Suprapubic skin (tissue), 4 donors: ENCODE data around the gene RAB35. TPM values are rescaled to one million over a fixed set of nuclear protein-coding genes. Genes with fewer than 3 reads are reported as not detected.

Experiments used
- DNase-seq, 2 donors: peaks; one replicate each; pipeline ENCODE4 v3.0.0-alpha.2; 2019; ENCODE audit warnings: low spot score in 2 of 2
- H3K27ac ChIP-seq: fragments of 200-600 bp; sonication (generic); one replicate; pipeline ENCODE4 v1.5.1; 2019
- H3K27me3 ChIP-seq: fragments of 200-600 bp; sonication (generic); one replicate; pipeline ENCODE4 v1.5.1; 2019
- H3K36me3 ChIP-seq: fragments of 200-600 bp; sonication (generic); one replicate; pipeline ENCODE4 v1.5.1; 2019
- H3K4me1 ChIP-seq: fragments of 200-600 bp; sonication (generic); one replicate; pipeline ENCODE4 v1.5.1; 2019
- H3K4me3 ChIP-seq: fragments of 200-600 bp; sonication (generic); one replicate; pipeline ENCODE4 v1.5.1; 2019; ENCODE audit warnings: mild to moderate bottlenecking
- H3K9me3 ChIP-seq: fragments of 200-600 bp; sonication (generic); one replicate; pipeline ENCODE4 v1.5.1; 2019
- EP300 ChIP-seq: sonication (generic); formaldehyde crosslinking; IDR thresholded peaks from one replicate; pipeline ENCODE4 v1.6.1; 2017; ENCODE audit warnings: antibody characterized with exemption
- POLR2A ChIP-seq, 2 donors: fragments of 450-650 bp; IDR thresholded peaks; one replicate each; pipeline ENCODE4 v1.6.1; 2017; ENCODE audit warnings: antibody characterized with exemption in 2 of 2, mild to moderate bottlenecking in 2 of 2, moderate library complexity in 2 of 2
- POLR2AphosphoS5 ChIP-seq, 3 donors: sonication (generic); formaldehyde crosslinking; IDR thresholded peaks; one replicate each; pipeline ENCODE4 v1.6.1; 2017; ENCODE audit warnings: antibody characterized with exemption in 3 of 3
- WGBS: methylation state at CpG from one replicate; pipeline ENCODE4 v1.1.5; 2018; 5-methylcytosine and 5-hydroxymethylcytosine counted together
- total RNA-seq, 4 donors: library from RNA; depleted of rRNA; stranded (reverse); fragments of >200 nt; gene quantifications; one replicate each; pipeline ENCODE4 v1.1.0, GENCODE V29; 2016
- TF ChIP-seq, protein P1 (sequence below), 2 donors: fragments of 200-600 bp in 1 of 2; fragments of 450-650 bp in 1 of 2; sonication (generic) in 1 of 2; IDR thresholded peaks; one replicate each; pipeline ENCODE4 v1.5.1; 2016 to 2019; ENCODE audit warnings: antibody characterized with exemption in 2 of 2, mild to moderate bottlenecking in 1 of 2, moderate library complexity in 1 of 2

Gene RAB35
- total RNA-seq, 4 donors from 2014 or later: 30.0 to 39.6 (median 33.1) TPM

- 100% methylated on average over 7 of the region's 11 CpGs for WGBS
- Histone ChIP-seq H3K4me3 (no peak overlapping the region), H3K4me1 (no peaks in the 10 kb centered on the region), H3K36me3 (peaks cover 95% of the 10 kb centered on the region), H3K27ac (no peak overlapping the region), H3K27me3 (no peaks in the 10 kb centered on the region), H3K9me3 (no peaks in the 10 kb centered on the region)
- DNase-seq: no peak
- TF ChIP-seq EP300 (no peak), POLR2AphosphoS5 (IDR thresholded peaks at IDR 0.05) (no peak), POLR2A (IDR thresholded peaks at IDR 0.05) (no peak)
- TF ChIP-seq, protein P1, sequence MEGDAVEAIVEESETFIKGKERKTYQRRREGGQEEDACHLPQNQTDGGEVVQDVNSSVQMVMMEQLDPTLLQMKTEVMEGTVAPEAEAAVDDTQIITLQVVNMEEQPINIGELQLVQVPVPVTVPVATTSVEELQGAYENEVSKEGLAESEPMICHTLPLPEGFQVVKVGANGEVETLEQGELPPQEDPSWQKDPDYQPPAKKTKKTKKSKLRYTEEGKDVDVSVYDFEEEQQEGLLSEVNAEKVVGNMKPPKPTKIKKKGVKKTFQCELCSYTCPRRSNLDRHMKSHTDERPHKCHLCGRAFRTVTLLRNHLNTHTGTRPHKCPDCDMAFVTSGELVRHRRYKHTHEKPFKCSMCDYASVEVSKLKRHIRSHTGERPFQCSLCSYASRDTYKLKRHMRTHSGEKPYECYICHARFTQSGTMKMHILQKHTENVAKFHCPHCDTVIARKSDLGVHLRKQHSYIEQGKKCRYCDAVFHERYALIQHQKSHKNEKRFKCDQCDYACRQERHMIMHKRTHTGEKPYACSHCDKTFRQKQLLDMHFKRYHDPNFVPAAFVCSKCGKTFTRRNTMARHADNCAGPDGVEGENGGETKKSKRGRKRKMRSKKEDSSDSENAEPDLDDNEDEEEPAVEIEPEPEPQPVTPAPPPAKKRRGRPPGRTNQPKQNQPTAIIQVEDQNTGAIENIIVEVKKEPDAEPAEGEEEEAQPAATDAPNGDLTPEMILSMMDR (IDR thresholded peaks at IDR 0.05): no peak
Observed at GRCh38 chr12:120148011-120148410, 31.5 kb upstream of the RAB35 start.

DNA sequence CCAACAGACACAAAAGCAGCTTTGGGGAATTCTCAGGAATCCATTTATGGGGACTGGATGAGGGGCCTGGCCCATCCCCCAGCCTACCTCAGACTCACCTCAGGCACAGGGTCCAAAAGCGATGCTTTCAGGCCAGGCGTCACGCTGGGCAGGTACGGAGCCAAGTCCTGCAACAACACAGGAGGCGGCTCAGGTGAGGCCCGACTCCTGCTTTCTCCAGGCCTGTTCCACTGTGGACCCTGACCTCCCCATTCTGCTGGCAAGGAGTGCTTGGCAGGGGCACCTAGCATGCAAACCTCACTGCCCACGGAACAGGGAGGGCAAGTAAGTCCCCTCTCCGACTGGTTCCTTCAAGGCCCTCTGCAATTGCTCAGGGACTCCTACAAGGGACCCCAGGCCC lies 28.6 kb upstream of the RAB35 start:
- WGBS: 94% methylated on average over 2 of the region's 8 CpGs
- Histone ChIP-seq H3K27me3 (no peaks in the 10 kb centered on the region), H3K4me1 (no peaks in the 10 kb centered on the region), H3K27ac (no peak overlapping the region), H3K36me3 (peaks cover 98% of the 10 kb centered on the region), H3K4me3 (no peak overlapping the region), H3K9me3 (no peaks in the 10 kb centered on the region)
- DNase-seq: no peak
- TF ChIP-seq, protein P1 (IDR thresholded peaks at IDR 0.05): no peak
- TF ChIP-seq EP300: no peak

- peaks cover 98% of the 10 kb centered on the region for H3K36me3 ChIP-seq
- H3K4me1 ChIP-seq: no peaks in the 10 kb centered on the region
- TF ChIP-seq, protein P1 (IDR thresholded peaks at IDR 0.05): no peak
- TF ChIP-seq EP300 (no peak), POLR2A (IDR thresholded peaks at IDR 0.05) (no peak), POLR2AphosphoS5 (IDR thresholded peaks at IDR 0.05) (no peak)
- DNase-seq: no peak
- H3K9me3 ChIP-seq: no peaks in the 10 kb centered on the region
- 94% methylated on average over 11 of the region's 11 CpGs for WGBS
- H3K27ac ChIP-seq: no peak overlapping the region
- no peaks in the 10 kb centered on the region for H3K27me3 ChIP-seq
- no peak overlapping the region for H3K4me3 ChIP-seq
Observed at GRCh38 chr12:120144215-120144614, 27.7 kb upstream of the RAB35 start.

- TF ChIP-seq POLR2A (IDR thresholded peaks at IDR 0.05): no peak
- TF ChIP-seq EP300: no peak
- TF ChIP-seq, protein P1 (IDR thresholded peaks at IDR 0.05): no peak
- TF ChIP-seq POLR2AphosphoS5 (IDR thresholded peaks at IDR 0.05): no peak
- Histone ChIP-seq H3K4me1 (no peaks in the 10 kb centered on the region), H3K27ac (no peak overlapping the region), H3K4me3 (no peak overlapping the region), H3K36me3 (peaks cover 98% of the 10 kb centered on the region), H3K27me3 (no peaks in the 10 kb centered on the region), H3K9me3 (no peaks in the 10 kb centered on the region)
- 92% methylated on average over 12 of the region's 14 CpGs for WGBS
- DNase-seq: no peak
Observed at GRCh38 chr12:120142231-120142877, 25.8 kb upstream of the RAB35 start.

DNA sequence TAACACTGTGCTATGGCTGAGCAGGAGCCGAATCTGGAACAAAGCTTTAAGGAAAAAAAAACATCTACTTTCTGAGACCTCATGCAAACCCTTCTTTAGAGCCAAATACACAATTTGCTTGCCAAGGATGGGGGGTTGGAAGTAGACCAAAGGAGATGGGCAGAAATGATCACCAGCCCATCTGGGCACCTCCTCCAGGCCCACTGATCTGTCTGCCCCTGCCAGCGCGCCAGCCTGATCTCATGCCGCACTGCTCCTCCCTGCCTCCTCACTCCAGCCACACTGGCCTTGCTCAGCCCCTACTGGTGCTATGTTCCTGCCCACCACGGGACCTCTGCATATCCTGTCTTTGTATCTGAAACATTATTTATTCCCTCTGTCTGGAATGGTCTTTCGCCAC lies 24.8 kb upstream of the RAB35 start:
- H3K36me3 ChIP-seq: peaks cover 98% of the 10 kb centered on the region
- TF ChIP-seq POLR2AphosphoS5 (IDR thresholded peaks at IDR 0.05): no peak
- no peak for TF ChIP-seq EP300
- no peak for TF ChIP-seq POLR2A (IDR thresholded peaks at IDR 0.05)
- TF ChIP-seq, protein P1 (IDR thresholded peaks at IDR 0.05): no peak
- 96% methylated on average over 6 of the region's 6 CpGs for WGBS

More for the DNA sequence above, 24.8 kb upstream of the RAB35 start:
- H3K4me1 ChIP-seq: no peaks in the 10 kb centered on the region
- H3K9me3 ChIP-seq: no peaks in the 10 kb centered on the region
- H3K27ac ChIP-seq: no peak overlapping the region
- H3K4me3 ChIP-seq: no peak overlapping the region
- no peaks in the 10 kb centered on the region for H3K27me3 ChIP-seq
- no peak for DNase-seq
